HG03342 (cell line): ENCODE results near the gene TRMU.
A peak's percentile ranks its signal among the peaks of the same experiment; 100 is the strongest.

Experiments
- ATAC-seq: cut with Tn5 transposase; IDR thresholded peaks from one replicate; pipeline ENCODE4 v1.9.1; 2021; ENCODE audit warnings: mild to moderate bottlenecking, moderate library complexity; ENCODE audit not compliant: unreplicated experiment

TRMU gene

GRCh38 chr22:46335201-46336118, at the start of gene TRMU:
Gene TRMU, plus strand, starts transcription at chr22:46335714. Its CDS starts 51 bp downstream, at chr22:46335765.
- ATAC-seq = peak; percentile 84

GRCh38 chr22:46286006-46286405, 49.5 kb upstream of the TRMU start:
- no peak for ATAC-seq

DNA sequence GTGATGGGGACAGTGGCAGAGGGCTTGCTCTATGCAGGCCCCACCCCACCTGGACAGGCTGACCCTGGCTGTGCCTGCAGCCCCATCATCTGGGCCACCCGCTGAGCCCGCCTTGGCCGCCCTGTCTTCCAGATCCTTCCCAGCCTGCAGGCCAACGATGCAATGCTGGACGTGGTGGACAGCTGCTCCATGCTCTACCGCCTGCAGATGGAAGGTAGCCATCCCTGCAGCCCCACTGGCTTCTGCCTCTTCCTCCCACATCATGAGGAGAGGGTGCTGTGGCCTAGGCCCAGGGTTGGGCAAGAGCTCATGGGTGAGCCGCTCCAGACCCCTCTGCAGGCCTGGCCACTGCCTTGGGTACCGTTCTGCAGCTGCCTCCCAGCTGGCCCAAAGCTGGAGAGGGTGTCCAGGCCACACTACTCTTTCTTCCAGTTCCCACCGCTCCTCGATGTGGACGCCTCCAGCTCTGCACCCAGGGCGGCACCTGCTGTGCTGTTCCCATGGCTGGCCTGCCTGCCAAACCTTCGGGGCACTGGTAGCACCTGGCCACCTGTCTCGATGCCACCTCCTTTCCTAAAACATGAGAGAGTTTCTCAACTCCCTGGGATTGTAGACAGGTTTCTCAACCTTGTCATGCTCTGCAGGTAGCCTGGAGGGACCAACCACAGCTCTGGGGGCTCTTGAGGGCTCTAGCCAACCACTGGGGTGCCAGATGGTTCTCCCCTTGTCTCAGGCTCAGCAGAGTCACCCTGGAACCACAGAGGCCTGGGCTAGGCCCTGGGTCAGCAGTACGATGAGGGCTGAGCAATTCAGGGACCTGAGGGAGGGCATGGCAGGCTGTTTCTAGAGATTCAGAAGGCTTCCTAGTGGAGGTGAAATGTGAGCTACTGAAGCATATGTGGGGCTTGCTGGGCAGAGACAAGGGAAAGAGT, 48.3 kb upstream of the TRMU start:
- ATAC-seq = no peak

DNA sequence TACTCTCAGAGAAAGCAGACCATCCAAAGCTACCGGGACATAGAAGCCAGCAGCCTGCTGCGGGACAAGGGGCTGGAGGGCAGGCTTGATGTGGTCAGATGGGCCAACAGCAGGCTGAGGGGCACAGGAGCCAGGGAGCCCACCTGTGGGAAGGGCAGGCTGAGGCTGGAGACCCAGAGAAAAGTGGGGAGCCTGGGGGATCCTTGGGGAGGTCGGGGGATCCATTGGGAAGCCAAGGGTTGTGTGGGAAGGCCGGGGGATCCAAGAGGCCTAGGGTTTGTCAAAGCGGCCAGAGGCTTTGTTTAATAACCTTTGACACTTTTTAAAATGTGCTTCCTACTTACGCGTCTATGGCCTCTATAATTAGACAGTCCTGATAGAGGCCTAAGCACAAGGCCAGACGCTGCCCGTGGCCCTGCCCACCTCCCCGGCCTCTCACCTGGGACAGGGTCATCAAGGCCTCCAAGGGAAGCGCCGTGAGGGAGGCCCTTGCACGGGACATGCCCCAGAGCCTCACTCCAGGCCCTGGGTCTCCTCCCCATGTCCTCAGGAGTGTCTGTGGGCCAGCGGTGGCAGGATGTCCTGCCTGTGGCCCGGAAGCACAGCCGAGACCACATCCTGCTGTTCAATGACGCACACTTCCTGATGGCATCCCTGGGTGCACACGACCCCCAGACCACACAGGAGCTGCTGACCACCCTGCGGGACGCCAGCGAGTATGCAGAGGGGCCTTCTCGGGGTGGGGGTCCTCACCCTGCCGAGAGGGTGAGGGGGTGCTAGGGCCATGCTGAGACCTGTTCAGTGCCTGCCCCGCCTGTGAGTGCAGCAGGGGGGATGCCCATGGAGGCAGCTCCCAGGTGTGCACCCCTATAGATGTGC, 47.4 kb upstream of the TRMU start:
- ATAC-seq = peak; percentile 65

- no peak for ATAC-seq
Measured at GRCh38 chr22:46288846-46289243, 46.7 kb upstream of the TRMU start.

- ATAC-seq = no peak
Measured at GRCh38 chr22:46289244-46289891, 46.1 kb upstream of the TRMU start.

- no peak for ATAC-seq
Measured at GRCh38 chr22:46290121-46290842, 45.2 kb upstream of the TRMU start.

GRCh38 chr22:46290843-46291785, 44.4 kb upstream of the TRMU start:
- ATAC-seq = no peak

DNA sequence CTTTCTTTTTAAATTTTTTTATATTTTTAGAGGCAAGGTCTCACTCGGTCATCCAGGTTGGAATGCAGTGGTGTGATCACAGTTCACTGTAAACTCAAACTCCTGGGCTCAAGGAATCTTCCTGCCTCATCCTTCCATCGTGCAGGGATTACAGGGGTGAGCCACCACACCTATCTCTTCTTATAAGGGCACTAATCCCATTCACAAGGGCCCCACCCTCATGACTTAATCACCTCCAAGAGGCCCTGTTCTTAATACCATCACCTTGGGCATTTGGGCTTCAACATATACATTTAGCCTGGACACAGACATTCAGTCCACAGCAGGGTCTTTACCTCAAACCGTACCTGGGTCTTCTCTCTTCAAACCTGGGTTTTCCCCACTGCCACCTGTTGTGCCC, 43.3 kb upstream of the TRMU start:
- no peak for ATAC-seq

- no peak for ATAC-seq
Measured at GRCh38 chr22:46292732-46293131, 42.8 kb upstream of the TRMU start.

GRCh38 chr22:46293577-46294260, 41.8 kb upstream of the TRMU start:
- no peak for ATAC-seq

DNA sequence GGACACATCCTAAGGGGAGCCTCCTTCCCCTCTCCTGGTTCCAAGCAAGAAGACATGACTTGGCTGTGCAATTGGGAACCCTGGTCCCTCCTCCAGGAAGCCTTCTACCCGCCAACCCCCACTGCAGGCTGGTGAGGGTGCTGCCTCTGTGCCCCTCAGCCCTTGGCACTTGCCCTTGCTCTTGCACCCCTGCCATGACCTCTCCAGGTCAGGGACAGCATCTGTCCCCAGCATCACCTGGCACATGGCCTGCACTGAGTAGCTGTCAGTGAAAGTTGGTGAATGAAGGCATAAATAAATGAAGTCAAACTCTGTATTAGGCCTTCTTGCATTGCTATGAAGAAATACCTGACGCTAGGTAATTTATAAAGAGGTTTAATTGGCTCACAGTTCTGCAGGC, 40.7 kb upstream of the TRMU start:
- ATAC-seq = no peak

GRCh38 chr22:46295277-46295971, 40.1 kb upstream of the TRMU start:
- ATAC-seq = no peak

DNA sequence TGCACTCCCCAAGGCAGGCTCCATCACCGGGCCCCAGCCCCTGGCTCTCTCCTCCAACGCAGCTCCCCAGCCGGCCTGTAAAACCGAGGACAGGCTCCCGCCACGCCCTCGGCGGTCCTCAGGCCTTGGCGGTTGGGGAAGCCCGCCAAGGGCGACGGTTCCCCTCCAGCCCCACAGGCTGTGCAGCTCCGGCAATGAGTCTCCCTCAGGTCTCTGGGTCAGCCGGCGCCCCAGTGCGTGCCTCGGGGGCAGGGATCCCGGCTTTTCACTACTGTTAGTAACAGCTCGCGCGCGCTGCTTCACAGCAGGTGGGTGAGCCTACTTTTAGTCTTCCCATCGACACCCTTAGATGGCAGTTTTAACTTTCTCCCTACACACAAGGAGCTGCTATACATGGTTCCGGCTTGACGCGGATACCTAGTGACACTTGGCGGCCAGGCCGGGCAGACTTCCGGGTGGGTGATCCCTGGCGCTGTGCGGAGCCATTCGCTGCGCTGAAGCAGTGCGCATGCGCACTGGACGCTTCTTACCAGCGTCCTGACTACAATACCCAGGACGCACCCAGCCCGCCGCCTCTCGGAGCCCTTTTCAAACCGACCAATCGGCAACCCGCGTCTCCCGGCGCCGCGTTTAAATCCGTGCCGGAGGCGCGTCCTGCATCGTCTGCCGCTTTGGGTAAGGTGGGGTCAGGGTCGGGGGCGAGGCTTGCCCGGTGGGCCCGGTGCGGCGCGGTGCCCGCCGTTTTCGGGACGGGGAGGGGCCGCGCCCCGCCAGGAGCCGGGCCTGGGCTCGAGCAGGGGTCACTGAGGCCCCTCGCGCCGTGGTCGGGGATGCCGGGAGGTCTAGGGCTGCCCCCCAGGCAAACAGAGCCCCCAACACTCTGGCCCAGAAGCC, 39.0 kb upstream of the TRMU start, which contains the start of gene GTSE1:
Gene GTSE1, plus strand, starts transcription at position 614 of the 894 bp plus-strand sequence. CDS start 531 bp downstream, outside the sequence.
- ATAC-seq = peak; percentile 89

- ATAC-seq = peak; percentile 21
Measured at GRCh38 chr22:46297151-46297812, 38.2 kb upstream of the TRMU start.
